ENCODE measurements around the gene YPEL2. TPM values are rescaled to one million over a fixed set of nuclear protein-coding genes. Genes with fewer than 3 reads are reported as not detected.

YPEL2 gene
- total RNA-seq, 2 donors from 2014 or later = 25.8 to 40.3 TPM

DNA sequence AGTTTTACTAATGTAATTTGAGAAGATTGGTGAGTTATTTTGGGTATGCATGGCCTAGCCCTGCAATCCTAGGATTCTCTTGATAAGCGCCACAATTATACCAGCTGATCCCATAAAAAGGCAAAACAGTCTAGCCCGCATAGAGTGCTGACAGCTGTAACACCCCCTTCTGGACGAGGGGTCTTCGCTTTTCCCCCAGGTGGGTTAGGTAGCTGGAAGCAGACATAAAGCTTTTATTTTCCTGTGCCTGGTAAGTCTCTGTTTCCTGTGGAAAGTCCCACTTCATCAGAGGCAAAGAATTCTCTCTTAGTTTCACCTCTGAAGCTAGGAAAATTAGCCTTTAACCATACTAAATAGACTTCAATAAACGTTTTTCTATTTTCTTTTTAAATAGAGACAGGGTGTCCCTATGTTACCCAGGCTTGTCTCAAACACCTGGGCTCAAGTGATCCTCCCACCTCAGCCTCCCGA lies 108.3 kb downstream of the YPEL2 start:
- intact Hi-C loops (cut with DNase I) = loop anchor here (2.0 to 5.0 kb wide), 2 partner anchors 107 to 109 kb away; partner anchors contain the start of gene YPEL2 (in 2 of the 2)
- no peak for DNase-seq (ENCODE audit: low spot score)

DNA sequence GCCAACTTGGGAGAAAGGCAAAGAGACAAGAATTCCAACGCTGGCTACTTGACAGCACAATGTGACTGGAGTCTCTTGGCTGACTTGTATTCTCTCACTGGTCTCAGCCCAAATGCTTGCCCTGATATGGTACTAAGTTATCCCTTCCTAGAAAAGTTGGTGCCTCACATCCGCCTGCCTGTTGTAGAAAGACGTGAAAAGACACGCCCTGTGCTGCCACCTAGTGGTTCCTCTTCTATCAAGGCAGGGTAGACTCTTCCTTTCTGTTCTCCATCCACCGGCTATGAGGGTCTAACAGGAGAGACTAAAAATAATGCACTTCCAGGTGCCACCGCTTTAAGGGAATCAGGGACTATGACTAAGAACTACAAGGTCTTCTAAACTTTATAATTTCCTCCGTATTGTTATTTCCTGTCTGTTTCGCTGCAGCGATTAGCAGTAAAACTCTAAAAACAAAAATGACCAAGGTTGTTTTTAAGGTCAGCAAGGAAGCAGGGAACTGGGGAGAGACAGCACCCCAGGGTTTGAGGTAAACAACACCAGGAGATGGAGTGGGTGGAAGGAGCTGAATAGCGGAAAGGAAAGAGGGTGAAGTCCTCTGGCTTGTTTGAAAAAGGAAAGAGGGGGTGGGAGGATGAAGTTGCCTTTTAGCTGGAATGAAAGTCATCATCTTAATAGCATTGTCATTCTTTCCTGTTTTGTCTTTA lies 109.5 kb downstream of the YPEL2 start:
- intact Hi-C loops (cut with DNase I) = loop anchor here (2.0 to 5.0 kb wide), 2 partner anchors 109 to 110 kb away; partner anchors contain the start of gene YPEL2 (in 2 of the 2)
- peak; percentile 94 for DNase-seq (ENCODE audit: low spot score)

DNA sequence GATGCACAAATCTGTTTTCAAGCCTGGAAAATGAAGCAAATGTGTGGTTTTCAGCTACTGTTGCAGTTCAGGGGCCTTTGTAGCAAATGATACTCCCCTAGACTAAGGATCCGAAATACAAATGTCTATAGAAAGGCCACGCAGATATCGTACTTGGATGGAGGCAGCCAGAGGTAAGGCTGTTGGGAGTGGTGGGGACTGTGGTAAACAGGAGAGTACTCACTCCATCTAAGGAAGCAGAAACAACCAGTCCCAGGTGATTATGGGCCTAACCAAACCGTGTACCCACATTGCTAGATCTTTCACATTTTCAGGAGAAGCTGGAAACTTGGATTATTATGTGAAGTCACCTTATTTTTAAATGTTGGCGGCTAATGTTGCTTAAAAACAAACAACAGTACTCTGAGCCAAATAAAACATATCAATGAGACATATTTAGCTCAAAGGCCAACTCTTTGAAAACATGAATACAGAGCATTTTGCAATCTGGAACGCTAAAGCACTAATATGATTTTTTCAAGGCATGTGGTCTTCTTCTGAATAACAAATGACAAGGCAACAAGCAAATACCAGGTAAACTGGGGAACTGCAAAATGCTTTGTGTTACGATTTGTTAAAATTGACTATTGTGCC lies 110.1 kb downstream of the YPEL2 start:
- intact Hi-C loops (cut with DNase I) = loop anchor here (2.0 to 5.0 kb wide), 2 partner anchors 109 to 111 kb away; partner anchors contain the start of gene YPEL2 (in 2 of the 2)
- DNase-seq (ENCODE audit: low spot score) = no peak

- intact Hi-C loops (cut with DNase I) = loop anchor here in 1 of 2 donors (5.0 kb wide), 1 partner anchor 111 kb away; the partner anchor contains the start of gene YPEL2
- no peak for DNase-seq (ENCODE audit: low spot score)
Measured at GRCh38 chr17:59443106-59443505, 111.7 kb downstream of the YPEL2 start.

Small RNAs within 50 kb of the gene (microRNA-seq; reads per million reads assigned to microRNA genes)
- 0 reads per million in 2 donors for gene MIR4729 (ENCODE audit: borderline microRNAs expressed in 2 of 2)

Other genes starting within 250 kb of the YPEL2 start
- gene TRIM37, start 224.8 kb upstream of the YPEL2 start, total RNA-seq = 10 to 100 TPM; 19.7 to 19.8 TPM
- gene SKA2, start 176.5 kb upstream of the YPEL2 start, total RNA-seq = 10 to 100 TPM; 28.9 to 33.4 TPM
- gene PRR11, start 175.9 kb upstream of the YPEL2 start, total RNA-seq = 1 to 10 TPM in 1 of 2 donors, under 1 TPM in 1; 0.81 to 2.0 TPM
- 1 to 10 TPM; 6.9 to 8.2 TPM for gene SMG8, start 121.6 kb upstream of the YPEL2 start, total RNA-seq
- 1 to 10 TPM; 2.5 to 2.7 TPM for gene GDPD1, start 111.1 kb upstream of the YPEL2 start, total RNA-seq
- 10 to 100 TPM; 24.7 to 26.8 TPM for gene DHX40, start 234.0 kb downstream of the YPEL2 start, total RNA-seq